Measurements from ENCODE around the gene ESPL1.

GRCh38 chr12:53218551-53219291 lies 49.4 kb upstream of the ESPL1 start:
- TF ChIP-seq EZH2 (conservative IDR thresholded peaks at IDR 0.05; ENCODE audit: low read depth, low read length) (no peak), ZNF740 (CRISPR knock-in tag; IDR thresholded peaks at IDR 0.05) (no peak), PHF21A (CRISPR knock-in tag; IDR thresholded peaks at IDR 0.05) (no peak), EED (CRISPR knock-in tag; IDR thresholded peaks at IDR 0.05) (no peak), POLR2AphosphoS5 (IDR thresholded peaks at IDR 0.05; ENCODE audit: low read depth, low read length) (no peak), RFXAP (CRISPR knock-in tag; IDR thresholded peaks at IDR 0.05; ENCODE audit: borderline replicate concordance) (no peak), ZBTB26 (CRISPR knock-in tag; IDR thresholded peaks at IDR 0.05; ENCODE audit: borderline replicate concordance) (no peak), MEF2D (CRISPR knock-in tag; IDR thresholded peaks at IDR 0.05) (no peak), ZNF609 (CRISPR knock-in tag; IDR thresholded peaks at IDR 0.05; ENCODE audit: borderline replicate concordance) (no peak), SP1 (IDR thresholded peaks at IDR 0.05) (no peak), SP1 (CRISPR knock-in tag; IDR thresholded peaks at IDR 0.05) (no peak)

All from HepG2 (cell line).